ENCODE measurements around the gene SNAP47.

The SNAP47 gene

GRCh38 chr1:227787513-227788270 lies 52.5 kb downstream of the SNAP47 start:
- DNase-seq (ENCODE audit: low spot score): peak; percentile 98
- no peak for TF ChIP-seq CTCF (IDR thresholded peaks at IDR 0.05; ENCODE audit: extremely low read depth, missing control alignments)

DNA sequence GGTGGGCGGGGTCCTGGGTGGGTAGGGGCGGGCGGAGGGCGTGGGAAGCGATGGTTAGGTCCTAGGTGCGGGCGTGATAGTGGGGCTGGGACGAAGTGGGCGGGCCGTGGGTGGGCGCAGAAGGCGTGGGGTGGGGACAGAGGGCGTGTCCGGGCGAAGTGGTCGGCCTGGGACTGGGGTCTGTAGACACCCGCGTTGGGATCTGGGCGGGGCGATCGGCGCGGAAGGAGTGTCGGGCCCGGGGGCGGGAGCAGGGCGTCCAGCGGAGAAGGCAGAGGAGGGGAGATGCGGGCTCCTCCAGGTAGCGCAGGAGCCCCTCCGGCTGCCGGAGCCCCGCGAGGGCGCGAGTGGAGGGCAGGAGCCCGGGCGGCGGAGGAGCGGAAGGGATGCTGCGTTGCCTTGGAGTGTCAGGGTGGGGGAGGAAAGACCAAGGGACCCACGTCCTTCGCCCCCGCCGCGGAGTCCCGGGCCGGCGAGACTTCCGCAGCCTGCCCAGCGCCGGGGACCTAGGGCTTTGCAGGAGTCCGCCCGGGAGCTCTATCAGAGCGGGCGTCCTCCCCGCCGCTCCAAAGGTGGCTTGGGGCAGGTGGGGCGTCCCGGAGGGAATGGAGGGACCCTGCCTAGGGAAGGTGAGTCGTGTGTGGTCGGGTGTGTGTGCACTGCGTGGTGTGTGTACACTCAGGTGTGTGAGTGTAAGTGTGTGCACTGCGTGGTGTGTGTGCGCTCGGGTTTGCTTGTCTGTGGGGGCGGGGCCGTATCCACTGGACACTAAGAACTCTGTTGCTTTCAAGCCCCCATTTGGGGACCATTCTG lies 53.2 kb downstream of the SNAP47 start:
- no peak for TF ChIP-seq CTCF (IDR thresholded peaks at IDR 0.05; ENCODE audit: extremely low read depth, missing control alignments)
- peak; percentile 85 for DNase-seq (ENCODE audit: low spot score)

- no peak for DNase-seq (ENCODE audit: low spot score)
- TF ChIP-seq CTCF (IDR thresholded peaks at IDR 0.05; ENCODE audit: extremely low read depth, missing control alignments): no peak
Observed at GRCh38 chr1:227789084-227790033, 54.1 kb downstream of the SNAP47 start.

GRCh38 chr1:227790034-227790400 lies 54.8 kb downstream of the SNAP47 start:
- no peak for DNase-seq (ENCODE audit: low spot score)
- no peak for TF ChIP-seq CTCF (IDR thresholded peaks at IDR 0.05; ENCODE audit: extremely low read depth, missing control alignments)

- no peak for DNase-seq (ENCODE audit: low spot score)
- TF ChIP-seq CTCF (IDR thresholded peaks at IDR 0.05; ENCODE audit: extremely low read depth, missing control alignments): no peak
Observed at GRCh38 chr1:227790868-227791267, 55.6 kb downstream of the SNAP47 start.

- DNase-seq (ENCODE audit: low spot score): no peak
- TF ChIP-seq CTCF (IDR thresholded peaks at IDR 0.05; ENCODE audit: extremely low read depth, missing control alignments): no peak
Observed at GRCh38 chr1:227791425-227792143, 56.3 kb downstream of the SNAP47 start.
